ENCODE data around the gene MEF2C. TPM values are rescaled to one million over a fixed set of nuclear protein-coding genes. Genes with fewer than 3 reads are reported as not detected.

The MEF2C gene
- total RNA-seq, 1 donor from 2014 or later: 57.7 TPM

DNA sequence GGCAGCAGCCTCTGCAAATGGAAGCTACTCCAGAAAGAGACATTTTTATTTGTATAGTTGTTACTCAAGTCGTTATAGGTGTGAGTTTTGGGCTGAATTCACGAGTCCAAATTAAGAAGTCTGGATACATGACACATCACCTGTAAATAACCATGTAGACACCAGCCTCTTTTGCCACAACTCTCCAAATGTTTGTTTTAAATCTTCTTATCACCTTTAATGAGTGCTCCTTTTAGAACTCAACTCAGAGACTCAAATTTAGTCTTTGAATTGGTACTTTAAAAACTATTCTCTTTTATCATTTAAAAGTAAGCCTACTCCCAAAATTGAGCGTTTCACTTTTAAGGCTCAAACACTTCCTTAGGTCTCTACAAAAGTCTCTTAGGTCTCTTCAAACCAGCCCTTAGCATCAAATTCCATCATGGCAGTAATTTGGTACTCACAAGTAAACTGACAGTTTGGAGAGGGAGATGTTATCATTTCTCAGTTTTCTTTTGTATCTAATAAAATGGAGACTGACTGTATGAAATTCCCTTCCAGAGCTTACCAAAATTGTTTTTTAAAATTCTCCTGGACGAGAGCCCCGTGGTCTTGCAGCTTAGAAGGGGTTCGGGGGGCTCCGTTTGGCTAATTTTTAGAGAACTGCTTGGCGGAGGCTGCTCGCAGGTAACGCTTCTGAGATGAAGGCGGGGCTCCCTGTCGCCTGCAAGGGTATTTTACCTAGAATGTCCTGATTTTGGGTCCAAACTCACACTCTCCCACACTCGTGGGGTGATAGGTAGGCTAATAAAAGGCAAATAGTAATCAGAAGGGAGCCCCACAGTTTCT lies 194.6 kb downstream of the MEF2C start:
- DNase-seq (ENCODE audit: low spot score): no peak

DNA sequence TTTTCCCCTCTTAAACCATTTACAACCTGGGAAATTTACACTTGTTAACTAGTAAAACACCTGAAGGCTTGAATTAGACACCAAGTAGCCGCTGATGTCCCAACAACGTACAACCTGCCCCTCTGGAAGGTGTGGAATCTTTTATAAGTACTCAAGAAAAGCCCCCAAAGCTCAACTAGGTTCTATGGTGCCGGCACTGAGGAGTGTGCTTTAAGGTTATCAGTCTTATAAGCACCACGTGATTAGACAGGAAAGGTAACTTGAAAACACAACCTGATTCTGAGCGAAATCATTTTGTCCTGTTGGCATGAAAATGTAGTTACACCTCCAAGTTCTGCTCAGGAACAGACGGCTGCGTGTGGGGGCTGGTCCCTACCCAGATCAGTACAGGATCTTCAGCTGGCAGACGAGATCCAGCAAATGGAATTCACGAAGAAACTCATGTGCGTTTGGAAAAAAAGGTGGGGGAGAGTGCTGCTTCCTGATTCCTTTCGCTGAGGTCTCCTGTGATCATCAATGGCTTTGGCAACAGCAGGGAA lies 195.5 kb downstream of the MEF2C start:
- no peak for DNase-seq (ENCODE audit: low spot score)

DNA sequence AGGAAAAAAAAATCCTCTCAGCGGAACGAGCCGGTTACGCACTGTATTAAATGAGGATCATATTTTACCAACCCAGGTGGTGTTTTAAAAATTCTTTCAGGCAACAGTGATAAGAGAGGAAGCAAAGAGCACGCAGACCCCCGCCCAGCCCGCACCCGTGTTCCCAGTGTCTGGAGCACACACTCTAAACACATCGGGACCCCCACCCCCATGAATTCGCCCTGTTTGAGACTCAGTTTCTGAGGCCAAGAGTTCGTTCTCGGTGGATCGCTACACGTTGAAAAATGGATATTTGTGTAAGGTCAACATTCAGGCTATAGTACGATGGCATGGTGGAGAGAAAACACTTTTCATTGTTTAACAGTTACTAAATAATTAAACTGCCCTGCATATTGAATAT lies 196.3 kb downstream of the MEF2C start:
- no peak for DNase-seq (ENCODE audit: low spot score)

DNA sequence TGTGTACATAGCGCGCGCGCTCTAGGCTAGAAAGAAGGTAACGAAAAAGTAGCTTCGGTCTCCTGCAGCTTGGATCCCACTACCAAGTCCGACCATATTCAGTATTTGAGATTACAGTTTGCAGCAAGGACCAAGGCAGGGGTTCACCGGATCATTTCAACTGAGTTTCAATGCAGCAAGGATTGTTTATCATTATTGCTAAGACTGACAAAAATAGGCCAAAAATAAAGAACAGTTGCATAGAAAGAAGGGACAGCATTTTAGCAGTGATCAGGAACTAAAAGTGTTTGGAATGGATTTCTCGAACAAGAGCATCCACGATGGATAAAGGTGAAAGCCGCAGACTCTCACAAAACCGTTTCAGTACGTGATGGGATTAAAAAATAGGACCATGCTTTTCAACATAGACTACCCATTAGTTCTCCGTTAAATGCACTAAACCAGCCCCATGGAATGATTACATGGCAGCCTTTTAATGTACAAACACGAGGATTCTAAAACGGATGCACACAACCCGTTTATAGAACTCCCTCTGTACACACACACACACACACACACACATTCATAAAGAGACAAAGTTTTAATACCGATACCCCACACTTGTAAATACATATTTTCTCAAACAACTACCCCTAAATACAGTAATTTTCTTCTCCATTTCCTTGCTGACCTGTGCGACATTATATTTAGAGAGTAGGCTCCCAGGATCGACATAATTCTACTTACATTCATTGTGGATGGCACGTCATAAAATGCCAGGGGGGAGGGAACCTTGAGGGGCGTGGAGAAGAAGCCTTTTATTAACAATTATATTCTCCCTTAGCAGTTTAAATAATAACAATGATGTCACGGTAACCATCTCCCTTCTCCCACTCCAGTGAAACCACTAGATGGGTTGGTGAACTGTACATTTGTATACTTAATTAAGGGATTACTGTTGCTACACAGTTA lies 197.1 kb downstream of the MEF2C start:
- no peak for DNase-seq (ENCODE audit: low spot score)

DNA sequence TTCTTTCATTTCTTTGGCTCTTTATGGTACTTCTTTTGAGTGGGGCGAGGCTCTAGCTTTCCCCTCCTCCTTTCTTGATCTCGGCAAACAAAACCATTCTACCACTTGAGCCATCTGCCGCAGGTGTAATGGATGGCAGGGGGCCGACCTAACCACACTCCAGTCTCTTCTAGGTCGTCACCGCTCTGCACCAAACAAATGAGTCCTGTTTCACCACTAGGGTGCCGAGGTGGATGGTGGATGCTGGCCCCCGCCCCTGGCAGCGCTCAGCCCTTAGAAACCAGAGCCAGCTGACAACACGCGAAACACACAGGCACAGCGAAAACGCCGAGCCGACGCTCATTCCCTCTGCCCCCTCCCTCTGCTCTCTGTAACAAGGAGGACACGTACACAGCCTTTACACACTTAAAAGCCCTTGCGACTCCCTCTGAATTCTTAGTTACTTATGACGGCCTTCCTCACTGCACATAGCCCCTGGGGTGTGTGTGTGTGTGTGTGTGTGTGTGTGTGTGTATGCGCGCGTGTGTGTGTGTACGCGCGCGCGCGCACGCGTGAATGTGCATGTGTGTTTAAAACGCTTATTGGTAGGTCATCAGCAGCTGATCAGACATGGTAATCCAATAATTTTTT lies 199.4 kb downstream of the MEF2C start:
- DNase-seq (ENCODE audit: low spot score): no peak

DNA sequence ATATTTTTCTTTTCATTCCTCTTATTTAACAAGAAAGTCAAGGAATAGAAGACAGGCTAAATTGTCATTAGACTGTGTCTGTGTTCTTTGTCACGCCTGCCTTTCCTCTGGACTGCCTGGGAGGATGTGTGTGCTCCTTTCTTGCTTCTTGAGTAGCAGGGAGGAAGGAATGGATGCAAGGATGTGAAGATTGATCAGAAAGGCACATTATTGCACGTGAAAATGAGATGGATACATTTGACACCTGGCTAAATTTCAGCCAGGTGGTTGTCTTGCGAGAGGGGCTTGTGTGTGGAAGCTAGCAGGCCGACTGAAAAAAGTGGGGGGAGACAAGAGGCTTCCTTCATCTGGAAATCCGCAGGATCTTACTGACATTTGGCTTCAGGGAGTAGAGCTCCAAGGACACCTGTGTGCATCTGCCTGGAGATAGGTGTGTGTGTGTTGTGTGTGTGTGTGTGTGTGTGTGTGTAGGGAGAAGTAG lies 200.1 kb downstream of the MEF2C start:
- DNase-seq (ENCODE audit: low spot score): no peak

DNA sequence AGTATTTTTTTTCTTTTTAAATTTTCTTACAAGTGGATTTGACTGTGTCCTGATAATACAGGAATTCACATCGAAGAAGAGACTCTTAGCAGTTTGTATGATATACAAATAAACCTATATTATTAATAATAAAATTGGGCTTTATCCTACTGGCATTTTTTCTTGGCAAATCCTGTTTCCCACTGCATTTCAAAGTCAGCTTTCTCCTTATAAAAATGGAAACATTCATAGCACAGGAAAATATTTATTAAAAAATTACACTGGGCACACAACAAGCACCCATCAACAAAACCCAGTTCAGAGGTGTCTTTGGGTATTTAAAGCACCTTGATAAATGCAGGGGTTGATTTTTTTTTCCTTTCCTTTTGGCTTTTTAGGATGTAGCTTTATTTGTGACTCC lies 200.9 kb downstream of the MEF2C start:
- no peak for DNase-seq (ENCODE audit: low spot score)

DNA sequence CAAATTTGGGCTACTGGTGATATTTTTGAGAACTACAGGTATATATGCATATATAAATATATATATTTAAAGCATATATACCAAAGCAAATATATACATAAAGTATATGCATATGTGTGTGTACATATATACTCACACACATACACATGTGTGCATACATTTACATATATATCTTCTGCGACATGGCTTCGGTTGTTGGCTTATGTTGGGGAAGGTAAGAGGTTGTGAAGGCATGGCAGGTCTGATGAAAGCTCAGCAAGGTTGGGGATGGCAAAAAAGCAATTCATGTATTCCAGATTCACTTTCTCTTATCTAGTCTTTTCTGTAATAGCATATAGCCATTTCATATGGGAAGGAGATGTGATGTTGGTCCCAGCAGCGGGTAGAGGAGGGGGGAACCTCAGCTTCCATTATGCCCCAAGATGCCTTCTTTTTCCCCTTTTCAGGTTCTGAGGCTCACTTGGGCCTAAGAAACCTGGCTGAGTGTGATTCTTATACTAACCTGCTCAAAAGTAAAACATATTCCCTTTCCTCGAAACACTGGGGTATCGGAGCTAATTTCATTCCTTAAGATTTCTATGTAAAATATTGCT lies 201.7 kb downstream of the MEF2C start:
- no peak for DNase-seq (ENCODE audit: low spot score)

DNA sequence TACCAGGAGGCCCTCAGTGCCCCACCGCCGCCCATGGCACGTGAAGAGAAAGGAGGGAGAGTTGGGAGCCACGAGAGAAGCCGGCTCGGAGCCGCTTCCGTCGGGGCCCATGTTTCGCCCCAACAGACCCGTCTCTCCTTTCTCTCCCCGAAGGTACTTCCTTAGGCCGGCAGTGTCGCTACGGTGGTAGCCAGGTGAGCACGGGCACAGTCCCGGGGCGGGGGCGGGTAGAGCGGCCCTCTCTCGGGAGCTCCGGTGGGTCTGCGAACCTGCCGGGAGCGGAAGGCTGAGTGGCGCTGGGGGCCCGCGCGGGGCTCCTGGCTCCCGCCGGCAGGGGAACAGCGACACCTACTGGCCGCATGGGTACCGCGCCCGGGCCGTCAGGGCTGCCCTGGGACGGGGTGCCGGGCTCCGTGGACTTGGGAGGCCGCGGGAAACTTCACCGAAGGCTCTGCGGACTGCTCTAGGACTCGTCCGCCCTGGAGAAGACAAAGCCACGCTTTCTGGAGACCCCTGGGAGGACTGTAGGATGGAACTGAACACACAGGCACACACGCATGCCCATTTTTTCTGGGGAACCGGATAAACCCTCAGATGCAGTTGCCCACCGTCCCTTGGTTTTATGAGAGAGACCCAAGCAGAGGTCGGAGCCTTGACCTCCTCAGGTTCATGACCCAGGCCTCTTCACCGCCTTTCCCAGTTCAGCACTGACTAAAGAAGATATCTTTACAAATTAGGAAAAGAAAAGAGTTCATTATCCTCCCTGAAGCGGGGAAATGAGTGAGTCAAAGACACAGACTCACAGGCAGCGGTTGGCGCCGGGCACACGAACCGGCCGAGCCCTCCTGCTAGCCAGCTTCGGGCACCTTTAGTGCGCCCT lies 202.5 kb downstream of the MEF2C start:
- peak; percentile 63 for DNase-seq (ENCODE audit: low spot score)

DNA sequence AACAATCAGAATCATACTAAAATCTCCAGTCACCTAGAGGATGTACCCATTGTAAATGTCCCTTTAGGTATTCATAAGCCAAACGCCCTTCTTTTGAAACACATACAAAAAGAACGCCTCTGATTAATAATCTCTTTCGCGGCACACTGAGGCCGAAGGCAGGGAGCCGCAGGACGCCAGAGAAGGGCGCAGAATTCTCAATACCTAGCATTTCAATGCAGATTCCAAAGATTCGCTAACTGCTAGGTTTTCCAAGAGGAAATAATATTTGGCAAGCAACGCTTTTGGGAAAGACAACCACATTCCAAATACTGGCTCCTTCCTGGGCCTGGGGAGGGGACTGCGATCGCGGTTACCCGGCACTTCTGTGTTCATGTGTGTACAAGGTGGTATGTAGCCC lies 203.3 kb downstream of the MEF2C start:
- no peak for DNase-seq (ENCODE audit: low spot score)

DNA sequence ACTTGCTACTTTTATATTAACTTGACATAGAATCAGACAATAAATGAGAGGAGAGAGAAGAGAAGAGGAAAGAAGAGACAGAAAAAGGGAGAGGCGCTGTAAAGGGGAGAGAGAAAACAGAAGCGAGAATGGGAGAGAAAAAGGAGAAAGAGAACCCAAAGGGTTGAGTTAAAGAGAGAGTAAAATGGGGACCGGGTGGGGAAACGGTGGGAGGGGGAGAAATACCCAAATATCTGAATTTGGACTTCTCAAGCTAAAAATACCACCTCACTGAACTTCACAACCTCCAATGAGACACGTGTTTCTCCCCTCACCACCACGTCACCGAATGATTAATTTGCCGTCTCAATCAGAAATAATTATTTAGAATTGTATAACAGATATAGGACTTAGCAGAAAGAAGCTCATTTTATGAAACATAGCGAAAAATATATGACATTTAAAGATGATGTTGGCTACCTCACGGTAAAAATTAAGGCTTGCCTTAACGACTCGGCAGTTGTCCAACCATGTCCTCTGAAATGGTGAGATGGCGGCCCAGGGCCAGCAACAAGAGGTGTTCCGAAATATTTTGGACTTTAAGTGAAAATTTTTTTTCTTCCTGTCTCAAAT lies 204.1 kb downstream of the MEF2C start:
- no peak for DNase-seq (ENCODE audit: low spot score)

DNA sequence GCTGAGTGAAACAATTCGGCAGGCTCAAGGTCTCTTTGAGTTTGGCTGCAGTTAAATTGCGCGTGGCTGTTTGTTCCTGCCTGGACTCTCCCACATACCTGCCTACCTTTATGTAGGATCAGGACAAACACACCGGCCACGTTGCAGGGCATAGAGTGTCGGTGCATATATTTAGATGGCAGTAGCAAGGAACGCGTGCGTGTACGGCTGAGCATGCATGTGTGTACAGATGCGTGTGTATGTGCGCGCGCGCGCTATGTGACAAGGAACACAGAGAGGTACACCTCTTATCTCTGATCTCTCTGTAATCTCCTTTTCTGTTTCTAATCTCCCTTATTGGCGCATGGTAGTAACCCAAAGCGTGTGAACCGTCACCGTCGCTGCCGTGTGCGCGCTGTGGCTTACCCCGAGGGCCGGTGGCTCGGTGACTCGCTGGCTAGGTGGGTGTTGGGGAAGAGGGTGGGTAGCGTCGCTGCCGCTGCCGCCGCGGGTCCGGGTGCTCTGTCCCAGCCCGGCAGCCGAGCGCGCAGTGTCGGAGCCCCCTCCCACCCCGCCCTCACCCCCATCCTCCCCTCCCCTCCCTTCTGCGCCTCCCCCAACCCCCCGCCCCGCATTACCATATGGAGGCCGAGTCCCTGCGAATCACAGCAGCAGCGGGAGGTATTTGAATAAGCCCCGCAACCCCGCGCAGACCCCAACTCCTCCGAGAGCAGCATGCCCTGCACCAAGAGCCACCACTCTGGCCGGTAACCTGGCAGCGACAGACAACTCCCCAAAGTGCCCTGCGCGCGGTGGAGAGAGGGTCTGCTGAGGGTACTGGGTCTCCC lies 204.8 kb downstream of the MEF2C start:
- no peak for DNase-seq (ENCODE audit: low spot score)

DNA sequence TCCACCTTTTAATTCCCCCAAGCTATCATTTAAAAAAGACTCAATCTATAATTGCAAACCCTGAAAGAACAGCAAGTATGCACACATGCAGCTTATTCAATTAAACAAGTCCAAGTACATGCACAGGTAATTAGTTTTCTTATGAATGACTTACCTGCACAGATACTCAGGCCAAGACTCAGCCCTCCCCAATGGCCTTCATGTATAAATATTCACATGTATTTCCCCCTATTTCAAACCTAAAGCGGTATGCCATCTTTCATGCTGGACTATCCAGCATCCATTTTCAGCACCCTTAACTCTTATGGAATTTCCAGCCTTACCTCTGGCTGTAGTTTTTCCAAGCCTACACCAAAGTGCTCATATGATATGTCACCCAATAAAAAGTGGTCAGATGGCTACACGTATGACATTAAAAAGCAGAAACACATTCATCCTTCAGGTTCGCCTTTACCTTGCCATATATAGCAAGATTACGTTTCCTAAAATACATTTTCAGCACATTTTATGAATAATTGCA lies 205.5 kb downstream of the MEF2C start:
- DNase-seq (ENCODE audit: low spot score): no peak

DNA sequence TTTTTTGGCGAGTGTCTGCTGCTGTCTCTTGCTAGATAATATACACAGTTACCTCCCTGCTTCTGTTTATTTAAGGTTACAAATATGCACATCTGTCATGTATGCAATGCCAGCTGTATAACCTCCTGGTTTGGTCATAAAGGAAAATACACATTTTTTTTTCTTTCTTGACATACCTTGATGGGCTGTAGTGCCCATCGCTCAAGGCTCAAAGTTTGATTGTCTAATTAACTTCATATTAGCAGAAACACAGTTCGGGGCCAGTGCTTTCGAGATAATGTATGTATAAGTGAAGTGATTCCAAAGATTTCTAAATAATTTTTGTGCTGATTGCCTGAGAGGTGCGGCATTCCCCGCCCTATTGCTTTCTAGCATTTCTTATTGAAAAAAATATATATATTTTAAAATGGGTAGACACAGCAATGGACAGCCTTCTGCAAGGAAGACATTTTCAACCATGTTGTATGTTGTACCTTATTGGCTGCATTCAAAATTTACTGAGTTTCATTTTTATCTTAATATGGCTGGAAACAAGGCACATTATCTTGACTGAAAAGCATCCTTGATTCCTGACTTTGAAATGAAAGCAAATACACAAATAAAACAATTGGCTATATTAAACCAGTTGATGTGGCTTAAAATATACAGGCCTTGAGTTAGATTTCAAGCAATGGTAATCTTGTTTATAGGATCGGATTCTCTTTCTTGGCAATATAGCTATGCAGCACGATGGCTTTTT lies 206.2 kb downstream of the MEF2C start:
- no peak for DNase-seq (ENCODE audit: low spot score)

DNA sequence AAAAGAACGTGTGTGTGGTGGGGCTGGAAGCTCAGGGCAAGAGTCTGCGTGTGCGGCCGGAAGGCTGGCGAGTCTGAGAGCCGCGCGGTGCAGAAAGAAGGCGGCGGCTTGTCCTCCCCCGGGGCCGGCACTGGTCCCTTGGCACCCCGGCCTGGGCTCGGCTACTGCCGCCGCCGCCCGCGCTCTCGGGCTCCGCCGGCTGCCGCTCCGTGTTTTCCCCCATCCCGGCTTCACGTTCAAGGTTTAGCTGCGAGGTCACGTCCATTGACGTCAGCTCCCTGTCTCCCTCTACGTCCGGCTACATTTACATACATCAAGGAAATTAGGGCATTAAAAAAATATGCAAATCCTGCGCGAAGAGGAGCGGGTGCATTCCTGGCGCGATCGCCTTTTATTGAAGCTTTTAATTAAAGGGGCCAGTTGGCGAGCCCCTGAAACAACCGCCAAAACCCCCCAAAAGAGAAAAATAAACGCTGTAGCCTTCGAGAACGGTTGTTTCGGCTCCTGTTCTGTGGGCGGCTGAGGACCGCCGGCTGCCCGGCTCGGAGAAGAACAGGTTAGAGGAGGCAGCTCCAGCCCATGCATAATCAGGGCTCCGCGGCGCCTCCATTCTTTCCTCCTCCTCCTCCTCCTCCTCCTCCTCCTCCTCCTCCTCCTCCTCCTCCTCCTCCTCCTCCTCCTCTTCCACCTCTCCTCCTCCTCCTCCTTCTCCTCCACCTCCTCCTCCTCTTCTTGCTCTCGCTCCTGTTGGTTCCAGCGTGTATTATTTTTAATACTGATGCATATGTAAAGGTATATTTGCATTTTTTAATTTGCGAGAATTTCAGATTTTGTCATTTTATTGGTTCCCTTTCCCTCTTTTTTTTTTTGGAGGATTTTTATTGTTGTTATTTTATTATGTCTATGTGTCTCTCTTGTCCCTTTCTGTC lies 207.0 kb downstream of the MEF2C start:
- no peak for DNase-seq (ENCODE audit: low spot score)

DNA sequence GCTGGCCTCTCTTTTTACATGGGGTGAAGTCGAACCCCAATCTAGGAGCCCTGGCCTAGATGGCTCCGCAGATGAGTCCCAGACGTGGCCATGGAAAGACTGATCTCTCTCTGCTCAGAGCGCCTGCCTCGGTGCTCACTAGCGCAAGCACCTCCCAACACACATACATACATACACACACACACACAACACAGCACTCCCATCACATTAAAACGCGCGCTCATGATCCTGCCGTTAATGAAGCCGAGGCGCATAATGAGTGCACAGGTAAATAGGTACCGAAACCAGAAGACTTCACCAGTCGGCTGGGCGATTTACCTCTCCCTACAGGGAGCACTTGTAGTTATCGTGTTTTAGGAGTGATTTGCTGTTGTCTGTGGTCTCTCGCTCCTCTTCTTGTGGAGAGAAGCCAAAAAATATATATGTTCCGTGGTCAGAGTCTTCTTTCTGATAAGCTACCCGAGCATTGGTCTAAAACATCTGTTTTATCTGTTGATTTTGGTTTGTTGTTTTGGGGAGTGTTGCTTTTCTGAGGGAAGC lies 207.7 kb downstream of the MEF2C start:
- no peak for DNase-seq (ENCODE audit: low spot score)
